HG02973 (cell line): ENCODE data around the gene SMARCAD1.
"Not testable (repeated sequence)": the region's sequence is repeated elsewhere in the genome, so short reads cannot be mapped to it uniquely, and the experiment has no call there.

Experiments
- ATAC-seq: cut with Tn5 transposase; IDR thresholded peaks from one replicate; pipeline ENCODE4 v1.9.1; 2021; ENCODE audit warnings: moderate library complexity; ENCODE audit not compliant: unreplicated experiment

SMARCAD1 gene

GRCh38 chr4:94285666-94286065, 78.0 kb downstream of the SMARCAD1 start:
- no peak for ATAC-seq

GRCh38 chr4:94290245-94290644, 82.6 kb downstream of the SMARCAD1 start:
- ATAC-seq, result no peak

GRCh38 chr4:94293981-94294380, 86.3 kb downstream of the SMARCAD1 start:
- ATAC-seq, result not testable (repeated sequence)

GRCh38 chr4:94295473-94295872, 87.8 kb downstream of the SMARCAD1 start:
- not testable (repeated sequence) for ATAC-seq

- no peak for ATAC-seq
Observed at GRCh38 chr4:94298725-94299252, 91.1 kb downstream of the SMARCAD1 start.

GRCh38 chr4:94302191-94302590, 94.5 kb downstream of the SMARCAD1 start:
- ATAC-seq, result no peak

- peak; percentile 57 for ATAC-seq
Observed at GRCh38 chr4:94304365-94304971, 96.8 kb downstream of the SMARCAD1 start.

- no peak for ATAC-seq
Observed at GRCh38 chr4:94305466-94306225, 98.0 kb downstream of the SMARCAD1 start.

- no peak for ATAC-seq
Observed at GRCh38 chr4:94306713-94307112, 99.0 kb downstream of the SMARCAD1 start.

- ATAC-seq, result no peak
Observed at GRCh38 chr4:94307231-94307871, 99.7 kb downstream of the SMARCAD1 start.

GRCh38 chr4:94319927-94320326, 112.3 kb downstream of the SMARCAD1 start:
- not testable (repeated sequence) for ATAC-seq

- no peak for ATAC-seq
Observed at GRCh38 chr4:94325835-94326234, 118.2 kb downstream of the SMARCAD1 start.

GRCh38 chr4:94329933-94330332, 122.3 kb downstream of the SMARCAD1 start:
- no peak for ATAC-seq

GRCh38 chr4:94332983-94333590, 125.4 kb downstream of the SMARCAD1 start:
- ATAC-seq, result no peak

- ATAC-seq, result no peak
Observed at GRCh38 chr4:94333866-94334265, 126.2 kb downstream of the SMARCAD1 start.

GRCh38 chr4:94334476-94334875, 126.8 kb downstream of the SMARCAD1 start:
- no peak for ATAC-seq

GRCh38 chr4:94334962-94335361, 127.3 kb downstream of the SMARCAD1 start:
- ATAC-seq, result no peak

- no peak for ATAC-seq
Observed at GRCh38 chr4:94336303-94336702, 128.6 kb downstream of the SMARCAD1 start.

GRCh38 chr4:94336791-94337190, 129.1 kb downstream of the SMARCAD1 start:
- ATAC-seq, result not testable (repeated sequence)

- peak; percentile 76 for ATAC-seq
Observed at GRCh38 chr4:94338681-94339351, 131.2 kb downstream of the SMARCAD1 start.

- no peak for ATAC-seq
Observed at GRCh38 chr4:94339779-94340178, 132.1 kb downstream of the SMARCAD1 start.
